Esophagus muscularis mucosa (tissue), 4 donors: Measurements from ENCODE around the gene GFER. TPM values are rescaled to one million over a fixed set of nuclear protein-coding genes. Genes with fewer than 3 reads are reported as not detected.

Source experiments
- DNase-seq: peaks from one replicate; pipeline ENCODE4 v3.0.0-alpha.2; 2017; ENCODE audit errors: extremely low spot score
- H3K27ac ChIP-seq, 4 donors: fragments of 200-600 bp; sonication (generic); replicated peaks in 1 of 4; 1 replicate in 3 of 4; 2 replicates in 1 of 4; pipeline ENCODE4 v1.5.1; 2016 to 2019; ENCODE audit warnings: mild to moderate bottlenecking in 1 of 4
- H3K27me3 ChIP-seq, 4 donors: fragments of 200-600 bp; sonication (generic); one replicate each; pipeline versions ENCODE4 v1.5.1 to v1.6.0; 2016 to 2019
- H3K36me3 ChIP-seq, 4 donors: fragments of 200-600 bp; sonication (generic); one replicate each; pipeline ENCODE4 v1.5.1; 2016 to 2019
- H3K4me1 ChIP-seq, 4 donors: fragments of 200-600 bp; sonication (generic); one replicate each; pipeline ENCODE4 v1.5.1; 2016 to 2019
- H3K4me3 ChIP-seq, 4 donors: fragments of 200-600 bp; sonication (generic); 1 replicate in 2 of 4; 2 replicates in 2 of 4; pipeline ENCODE4 v1.5.1; 2016 to 2019; ENCODE audit warnings: mild to moderate bottlenecking in 4 of 4, moderate library complexity in 1 of 4
- H3K9me3 ChIP-seq, 4 donors: fragments of 200-600 bp; sonication (generic); 1 replicate in 3 of 4; 2 replicates in 1 of 4; pipeline ENCODE4 v1.5.1; 2016 to 2019
- EP300 ChIP-seq: sonication (generic); formaldehyde crosslinking; IDR thresholded peaks from one replicate; pipeline ENCODE4 v1.6.1; 2017; ENCODE audit warnings: antibody characterized with exemption
- POLR2A ChIP-seq: fragments of 450-650 bp; IDR thresholded peaks from one replicate; pipeline ENCODE4 v1.6.1; 2017; ENCODE audit warnings: antibody characterized with exemption, moderate library complexity, mild to moderate bottlenecking, low read depth
- POLR2AphosphoS5 ChIP-seq, 2 donors: sonication (generic); formaldehyde crosslinking; IDR thresholded peaks; one replicate each; pipeline ENCODE4 v1.6.1; 2017; ENCODE audit warnings: antibody characterized with exemption in 2 of 2
- WGBS: methylation state at CpG from one replicate; pipeline ENCODE4 v1.1.5; 2018; 5-methylcytosine and 5-hydroxymethylcytosine counted together
- intact Hi-C: fragments of 100-400 bp; cut with DNase I; formaldehyde crosslinking; loops from one replicate; pipeline ENCODE4 v1.15.1; 2023
- total RNA-seq, 4 donors: library from RNA; depleted of rRNA; stranded (reverse); fragments of >200 nt; gene quantifications; one replicate each; pipeline versions ENCODE4 v1.1.0 to v1.2.1, GENCODE V29; 2016
- TF ChIP-seq, protein P1 (sequence below), 3 experiments: fragments of 200-600 bp in 2 of 3; fragments of 450-650 bp in 1 of 3; sonication (generic) in 2 of 3; IDR thresholded peaks; one replicate each; pipeline ENCODE4 v1.5.1; 2017 to 2019; ENCODE audit warnings: antibody characterized with exemption in 3 of 3, mild to moderate bottlenecking in 2 of 3, moderate library complexity in 1 of 3

Gene GFER
- total RNA-seq, 4 donors from 2014 or later: 14.1 to 38.5 (median 23.7) TPM

DNA sequence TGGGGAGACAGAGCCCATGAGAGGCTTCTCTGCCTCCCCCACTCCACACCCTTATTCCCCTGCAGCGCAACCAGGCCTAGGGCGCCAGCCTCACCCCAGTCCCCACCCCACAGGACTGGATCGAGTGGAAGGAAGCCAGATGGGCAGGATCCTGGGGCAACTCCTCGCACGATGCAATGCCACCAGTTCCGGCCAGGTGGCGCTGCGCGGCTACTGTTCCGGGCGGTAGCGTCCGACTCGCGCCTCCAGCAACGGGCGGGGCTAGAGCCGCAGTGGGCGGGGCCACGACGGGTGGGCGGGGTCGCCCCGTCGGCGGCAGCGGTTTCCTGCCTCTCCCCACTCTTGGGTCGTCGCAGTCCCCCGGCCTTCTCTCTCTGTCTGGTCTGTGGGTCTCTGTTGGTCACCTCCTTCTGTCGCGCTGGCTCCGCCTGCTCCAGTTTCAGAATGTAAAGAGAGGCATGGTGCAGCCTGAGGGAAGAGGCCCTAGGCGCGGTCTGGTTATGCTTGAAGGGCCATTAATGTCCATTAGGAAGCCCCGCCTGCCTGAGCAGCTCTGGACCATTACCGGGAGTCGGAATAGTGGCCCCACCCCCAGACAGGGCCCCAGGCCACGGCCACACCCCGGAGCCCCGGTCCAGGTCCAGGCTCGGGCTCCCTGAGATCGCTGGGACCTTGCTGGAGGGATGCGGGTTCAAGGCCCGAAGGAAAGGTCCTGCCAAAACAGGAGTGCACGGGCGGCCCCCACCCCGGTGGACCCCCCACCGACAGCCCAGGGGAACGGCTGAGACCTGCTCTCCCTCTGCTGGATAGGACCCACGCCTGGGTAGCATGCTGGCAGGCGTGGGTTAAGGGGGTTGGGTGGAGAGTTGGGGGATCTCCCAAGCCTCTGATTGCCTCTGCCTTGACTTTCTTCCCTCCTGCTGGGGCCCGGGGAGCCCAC is 39.4 kb downstream of the GFER start:
- peaks cover 0 to 43% (median 25%) of the 10 kb centered on the region in 4 donors for H3K27me3 ChIP-seq
- WGBS: 22% methylated on average over 11 of the region's 53 CpGs

DNA sequence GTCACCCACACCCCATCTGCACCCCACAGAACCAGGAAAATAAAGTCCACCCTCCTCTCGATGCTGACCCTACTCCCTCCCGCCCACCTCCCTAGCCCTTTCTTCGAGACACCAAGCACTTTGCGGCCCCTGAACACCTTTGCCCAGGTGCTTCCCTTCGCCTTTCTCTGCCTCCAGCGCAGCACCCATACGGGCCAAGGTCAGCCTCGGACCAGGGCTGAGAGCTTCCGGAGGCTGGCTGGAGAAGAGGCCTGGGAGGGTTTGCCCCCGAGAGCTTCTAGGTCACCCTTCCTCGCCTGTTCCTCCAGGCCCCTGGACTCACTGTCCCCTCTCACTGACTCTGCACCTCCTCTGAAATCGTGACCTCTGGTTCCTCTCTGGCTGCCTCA is 40.0 kb downstream of the GFER start:
- Histone ChIP-seq H3K4me1 (peaks cover 50 to 79% (median 74%) of the 10 kb centered on the region in 4 donors), H3K36me3 (peaks cover 0 to under 1% (median 0%) of the 10 kb centered on the region in 4 donors), H3K27me3 (peaks cover 0 to 36% (median 23%) of the 10 kb centered on the region in 4 donors), H3K9me3 (no peaks in the 10 kb centered on the region), H3K4me3 (peak overlapping the region in 3 of 4 donors; percentile 33 to 50 (median 46)), H3K27ac (peak overlapping the region; percentile 63 to 74 (median 70))
- WGBS: 85% methylated on average over 12 of the region's 12 CpGs
- TF ChIP-seq POLR2AphosphoS5 (IDR thresholded peaks at IDR 0.05) (no peak), EP300 (no peak), POLR2A (no peak)
- TF ChIP-seq, protein P1, sequence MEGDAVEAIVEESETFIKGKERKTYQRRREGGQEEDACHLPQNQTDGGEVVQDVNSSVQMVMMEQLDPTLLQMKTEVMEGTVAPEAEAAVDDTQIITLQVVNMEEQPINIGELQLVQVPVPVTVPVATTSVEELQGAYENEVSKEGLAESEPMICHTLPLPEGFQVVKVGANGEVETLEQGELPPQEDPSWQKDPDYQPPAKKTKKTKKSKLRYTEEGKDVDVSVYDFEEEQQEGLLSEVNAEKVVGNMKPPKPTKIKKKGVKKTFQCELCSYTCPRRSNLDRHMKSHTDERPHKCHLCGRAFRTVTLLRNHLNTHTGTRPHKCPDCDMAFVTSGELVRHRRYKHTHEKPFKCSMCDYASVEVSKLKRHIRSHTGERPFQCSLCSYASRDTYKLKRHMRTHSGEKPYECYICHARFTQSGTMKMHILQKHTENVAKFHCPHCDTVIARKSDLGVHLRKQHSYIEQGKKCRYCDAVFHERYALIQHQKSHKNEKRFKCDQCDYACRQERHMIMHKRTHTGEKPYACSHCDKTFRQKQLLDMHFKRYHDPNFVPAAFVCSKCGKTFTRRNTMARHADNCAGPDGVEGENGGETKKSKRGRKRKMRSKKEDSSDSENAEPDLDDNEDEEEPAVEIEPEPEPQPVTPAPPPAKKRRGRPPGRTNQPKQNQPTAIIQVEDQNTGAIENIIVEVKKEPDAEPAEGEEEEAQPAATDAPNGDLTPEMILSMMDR (IDR thresholded peaks at IDR 0.05): no peak
- DNase-seq: no peak
- intact Hi-C loops: no loop called here

More for the DNA sequence above, 39.4 kb downstream of the GFER start:
- Histone ChIP-seq H3K36me3 (no peaks in the 10 kb centered on the region), H3K9me3 (no peaks in the 10 kb centered on the region), H3K4me1 (peaks cover 47 to 72% (median 68%) of the 10 kb centered on the region in 4 donors), H3K4me3 (peak overlapping the region; percentile 33 to 50 (median 44)), H3K27ac (peak overlapping the region; percentile 63 to 74 (median 70))
- intact Hi-C loops: loop anchor here (1.0 kb wide), 1 partner anchor 116 kb away; no protein-coding TSS in a partner anchor
- DNase-seq: peak; percentile 98
- TF ChIP-seq EP300 (no peak), POLR2A (no peak), POLR2AphosphoS5 (IDR thresholded peaks at IDR 0.05) (peak; percentile 71 to 84)
- TF ChIP-seq, protein P1 (IDR thresholded peaks at IDR 0.05): peak; percentile 99

DNA sequence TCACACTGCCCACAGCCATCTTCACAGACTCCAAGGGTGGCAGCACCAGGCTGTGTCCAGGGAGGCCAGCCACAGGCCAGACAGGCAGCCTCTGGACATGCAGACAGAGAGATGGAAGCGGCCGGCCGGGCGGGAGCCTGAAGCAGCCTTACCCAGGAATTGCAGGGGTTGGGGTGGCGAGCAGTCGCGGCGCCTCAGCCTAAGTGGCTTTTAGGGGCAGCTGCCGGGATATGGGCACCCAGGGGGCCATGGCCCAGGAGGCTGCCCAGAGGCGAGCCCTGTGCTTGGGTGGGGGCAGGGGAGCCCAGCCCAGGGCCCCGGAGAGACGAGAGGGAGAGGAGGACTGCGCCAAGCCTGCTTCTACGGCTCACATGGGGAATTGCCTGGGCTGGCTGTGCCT is 41.3 kb downstream of the GFER start:
- Histone ChIP-seq H3K36me3 (peaks cover 0 to 13% (median 8%) of the 10 kb centered on the region in 4 donors), H3K4me3 (no peak overlapping the region), H3K9me3 (no peaks in the 10 kb centered on the region), H3K27ac (no peak overlapping the region), H3K4me1 (peaks cover 44 to 79% (median 77%) of the 10 kb centered on the region in 4 donors), H3K27me3 (peaks cover 0 to 24% (median 11%) of the 10 kb centered on the region in 4 donors)
- TF ChIP-seq, protein P1 (IDR thresholded peaks at IDR 0.05): no peak
- TF ChIP-seq POLR2AphosphoS5 (IDR thresholded peaks at IDR 0.05) (no peak), EP300 (no peak), POLR2A (no peak)
- intact Hi-C loops: no loop called here
- WGBS: 100% methylated on average over 4 of the region's 14 CpGs
- DNase-seq: no peak

DNA sequence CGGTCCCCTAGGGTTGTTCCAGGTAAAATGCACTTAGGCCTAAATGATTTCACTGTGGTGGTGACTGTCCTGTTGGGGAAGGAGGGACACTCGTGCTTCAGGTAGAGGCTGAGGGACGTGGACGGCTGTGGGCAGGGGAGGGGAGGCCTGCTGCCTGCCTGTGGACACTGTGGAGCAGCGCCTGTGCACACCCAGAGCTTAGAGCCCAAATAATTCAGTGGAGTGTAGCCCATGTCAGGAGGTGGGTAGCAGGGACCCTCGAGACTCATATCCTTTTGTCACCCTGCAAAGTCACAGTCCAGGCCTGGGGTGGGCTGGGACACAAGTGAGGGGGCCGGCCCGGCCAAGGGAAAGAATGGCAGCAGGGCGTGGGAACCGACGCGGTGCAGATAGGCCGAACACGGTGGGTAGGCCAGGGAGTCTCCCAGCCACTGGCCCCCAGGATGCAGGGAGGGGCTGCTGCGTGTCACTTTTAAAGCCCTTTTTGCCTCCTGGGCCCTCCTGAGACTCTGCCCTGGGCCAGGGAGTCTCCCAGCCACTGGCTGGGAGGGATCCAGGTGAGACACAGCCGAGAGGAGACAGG is 42.0 kb downstream of the GFER start:
- WGBS: 86% methylated on average over 13 of the region's 16 CpGs
- DNase-seq: no peak
- Histone ChIP-seq H3K4me1 (peaks cover 42 to 77% (median 73%) of the 10 kb centered on the region in 4 donors), H3K36me3 (peaks cover 0 to 16% (median 13%) of the 10 kb centered on the region in 4 donors), H3K27ac (peak overlapping the region; percentile 67 to 77 (median 73)), H3K4me3 (peak overlapping the region; percentile 78 to 87 (median 80)), H3K27me3 (peaks cover 0 to 16% (median 4%) of the 10 kb centered on the region in 4 donors), H3K9me3 (no peaks in the 10 kb centered on the region)
- no peak for TF ChIP-seq EP300
- TF ChIP-seq POLR2AphosphoS5 (IDR thresholded peaks at IDR 0.05): no peak
- TF ChIP-seq, protein P1 (IDR thresholded peaks at IDR 0.05): no peak
- intact Hi-C loops: no loop called here
